ENCODE data around the gene PSRC1. TPM values are rescaled to one million over a fixed set of nuclear protein-coding genes. Genes with fewer than 3 reads are reported as not detected.

The PSRC1 gene
- total and polyA plus RNA-seq, 2 of the 8 experiments (the other 6 are each of a cell fraction or from before 2014, with no cell fraction given) = 56.1 to 67.3 TPM

DNA sequence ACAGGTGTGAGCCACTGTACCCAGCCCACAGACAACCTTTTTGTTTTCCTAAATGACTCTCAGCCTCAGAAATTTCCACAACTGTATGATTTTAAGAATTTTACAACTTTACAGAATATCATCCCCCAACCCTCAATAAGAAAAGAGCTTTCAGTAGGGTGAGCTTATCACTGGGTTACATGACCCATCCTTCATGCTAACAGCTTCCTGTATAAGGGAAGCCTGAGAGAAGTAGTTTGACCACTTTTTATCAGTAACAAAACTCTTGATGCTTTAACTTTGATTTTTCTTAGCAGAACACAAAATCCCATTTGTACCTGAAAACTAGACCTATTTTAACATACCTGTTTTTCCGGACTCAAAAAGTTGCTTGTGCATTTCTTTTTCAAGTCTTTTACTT is 33.6 kb upstream of the PSRC1 start:
- no peaks in the 10 kb centered on the region for H3K79me1 ChIP-seq (ENCODE audit: low read depth, low read length)
- no peak overlapping the region for H2BK120ac ChIP-seq (replicated peaks; ENCODE audit: low read depth, low read length)
- no peak overlapping the region for H3K27ac ChIP-seq (ENCODE audit: low read depth, low read length)
- H3K18ac ChIP-seq (ENCODE audit: extremely low read depth, low read length) = no peak overlapping the region
- H4K20me1 ChIP-seq (replicated peaks in 1 of 2; ENCODE audit: control insufficient read depth in 1 of 2, insufficient read depth in 2 of 2, low read length in 2 of 2) = no peaks in the 10 kb centered on the region
- H3K27me3 ChIP-seq (replicated peaks in 1 of 4; ENCODE audit: control insufficient read depth in 3 of 4, extremely low read depth in 1 of 4, insufficient read depth in 3 of 4, low read length in 3 of 4) = no peaks in the 10 kb centered on the region
- H3K79me2 ChIP-seq (ENCODE audit: control insufficient read depth in 1 of 2, insufficient read depth in 2 of 2, low read length in 2 of 2) = no peaks in the 10 kb centered on the region
- no peak overlapping the region for H2BK15ac ChIP-seq (ENCODE audit: low read length)
- no peak overlapping the region for H2BK5ac ChIP-seq (ENCODE audit: low read depth, low read length)
- no peak overlapping the region for H3K56ac ChIP-seq (replicated peaks; ENCODE audit: insufficient read length, low read depth, low read length)
- H3K4me1 ChIP-seq (replicated peaks in 1 of 4; ENCODE audit: control insufficient read depth in 3 of 4, insufficient read depth in 4 of 4, low read length in 3 of 4) = no peaks in the 10 kb centered on the region; a peak in 1 of 7 replicates
- 85% methylated on average over 1 of the region's 1 CpG; no CpG with 5 or more reads in 1 of the 2 experiments for WGBS, 2 experiments (ENCODE audit: extremely low coverage in 1 of 2, insufficient coverage in 1 of 2, insufficient read length in 1 of 2, insufficient replicate concordance in 2 of 2, low coverage in 1 of 2, low lambda C conversion rate in 2 of 2, missing lambda C conversion rate in 1 of 2)
- H3K9me3 ChIP-seq (ENCODE audit: insufficient read depth in 2 of 2, low read depth in 1 of 2, low read length in 1 of 2) = no peaks in the 10 kb centered on the region
- H3K14ac ChIP-seq (ENCODE audit: insufficient read length) = no peak overlapping the region
- no peak overlapping the region for H3K4ac ChIP-seq (replicated peaks; ENCODE audit: insufficient read length, low read depth, low read length)
- H3K36me3 ChIP-seq (ENCODE audit: control insufficient read depth in 2 of 4, insufficient read depth in 4 of 4, low read length in 3 of 4) = peaks cover 14 to 64% (median 23%) of the 10 kb centered on the region in 4 experiments
- H4K5ac ChIP-seq (ENCODE audit: insufficient read length, low read depth, low read length) = no peak overlapping the region
- H3K4me2 ChIP-seq (ENCODE audit: insufficient read depth in 1 of 2, low read depth in 2 of 2, low read length in 2 of 2) = no peak overlapping the region
- no peak overlapping the region for H3K23ac ChIP-seq (ENCODE audit: insufficient read length)
- H2BK20ac ChIP-seq (ENCODE audit: low read length) = no peak overlapping the region
- no peaks in the 10 kb centered on the region for H3K23me2 ChIP-seq (ENCODE audit: low read depth, low read length)
- no peak overlapping the region for H3K9ac ChIP-seq (replicated peaks in 1 of 4; ENCODE audit: extremely low read depth in 1 of 4, low read depth in 3 of 4, low read length in 3 of 4)
- no peak overlapping the region for H3K4me3 ChIP-seq (ENCODE audit: extremely low read depth in 1 of 4, insufficient read depth in 2 of 4, low read depth in 3 of 4, low read length in 4 of 4)
- CTCF ChIA-PET (ENCODE audit: partially characterized antibody) = interaction anchor here (0.9 to 5.2 kb wide), 6 partner anchors 10 to 83 kb away, joined by 3 to 41 read pairs (median 10); partner anchors contain the start of genes MYBPHL and SORT1
- H4K91ac ChIP-seq (replicated peaks; ENCODE audit: insufficient read length, low read length) = no peak overlapping the region
- no peak overlapping the region for H4K8ac ChIP-seq (ENCODE audit: extremely low read depth, insufficient read depth, low read length)
- no peak overlapping the region for H2AK5ac ChIP-seq (ENCODE audit: low read depth, low read length)
- DNase-seq (ENCODE audit: low read depth in 1 of 2, low spot score in 2 of 2) (no peak), FAIRE-seq (no peak)
- POLR2A ChIA-PET (ENCODE audit: partially characterized antibody) = interaction anchor here (1.0 to 1.2 kb wide), 3 partner anchors 12 to 82 kb away, joined by 3 to 4 read pairs (median 3); no protein-coding TSS in a partner anchor
- H2BK12ac ChIP-seq (ENCODE audit: low read depth, low read length) = no peak overlapping the region
- no peak overlapping the region for H2AFZ ChIP-seq (ENCODE audit: low read length)
- TF ChIP-seq MAFK (IDR thresholded peaks at IDR 0.05; ENCODE audit: low read depth, low read length) = no peak
- TF ChIP-seq BACH1 (IDR thresholded peaks at IDR 0.05; ENCODE audit: low read length) = no peak
- no peak for TF ChIP-seq ZNF274 (IDR thresholded peaks at IDR 0.05; ENCODE audit: borderline replicate concordance, extremely low read depth, low read length)
- no peak for TF ChIP-seq ASH2L (IDR thresholded peaks at IDR 0.05; ENCODE audit: low read length)
- TF ChIP-seq, protein P1, sequence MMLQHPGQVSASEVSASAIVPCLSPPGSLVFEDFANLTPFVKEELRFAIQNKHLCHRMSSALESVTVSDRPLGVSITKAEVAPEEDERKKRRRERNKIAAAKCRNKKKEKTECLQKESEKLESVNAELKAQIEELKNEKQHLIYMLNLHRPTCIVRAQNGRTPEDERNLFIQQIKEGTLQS (IDR thresholded peaks at IDR 0.05; ENCODE audit: insufficient read depth, low read depth, low read length) = no peak
- TF ChIP-seq KDM1A (IDR thresholded peaks at IDR 0.05; ENCODE audit: borderline replicate concordance, low read length) = no peak
- no peak for TF ChIP-seq JUND (IDR thresholded peaks at IDR 0.05; ENCODE audit: low read length)
- TF ChIP-seq SP1 (IDR thresholded peaks at IDR 0.05; ENCODE audit: low read depth, low read length) = no peak
- TF ChIP-seq, protein P2, sequence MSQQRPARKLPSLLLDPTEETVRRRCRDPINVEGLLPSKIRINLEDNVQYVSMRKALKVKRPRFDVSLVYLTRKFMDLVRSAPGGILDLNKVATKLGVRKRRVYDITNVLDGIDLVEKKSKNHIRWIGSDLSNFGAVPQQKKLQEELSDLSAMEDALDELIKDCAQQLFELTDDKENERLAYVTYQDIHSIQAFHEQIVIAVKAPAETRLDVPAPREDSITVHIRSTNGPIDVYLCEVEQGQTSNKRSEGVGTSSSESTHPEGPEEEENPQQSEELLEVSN (IDR thresholded peaks at IDR 0.05) = no peak
- TF ChIP-seq CHD2 (IDR thresholded peaks at IDR 0.05; ENCODE audit: low read length) = no peak
- TF ChIP-seq NRF1 (IDR thresholded peaks at IDR 0.05; ENCODE audit: low read depth, low read length) = no peak
- TF ChIP-seq JUN (IDR thresholded peaks at IDR 0.05; ENCODE audit: low read depth, low read length) = no peak
- no peak for TF ChIP-seq RAD21 (IDR thresholded peaks at IDR 0.05 in 1 of 2, conservative IDR thresholded peaks at IDR 0.05 in 1 of 2; ENCODE audit: low read depth in 2 of 2, low read length in 2 of 2)
- TF ChIP-seq POLR2AphosphoS5 (IDR thresholded peaks at IDR 0.05; ENCODE audit: low read depth, low read length) = no peak
